WI38 (cell line): Measurements from ENCODE around the gene TMEM54.
A peak's percentile ranks its signal among the peaks of the same experiment; 100 is the strongest.

Source experiments
- H3K4me3 ChIP-seq: 2 replicates; pipeline ENCODE4 v1.5.1; 2011; ENCODE audit warnings: low read depth, mild to moderate bottlenecking, control low read depth, low read length
- TF ChIP-seq, protein P1 (sequence below): IDR thresholded peaks from 2 replicates; pipeline ENCODE4 v1.5.1; 2012; ENCODE audit warnings: low read depth, mild to moderate bottlenecking, control low read depth, low read length

TMEM54 gene

DNA sequence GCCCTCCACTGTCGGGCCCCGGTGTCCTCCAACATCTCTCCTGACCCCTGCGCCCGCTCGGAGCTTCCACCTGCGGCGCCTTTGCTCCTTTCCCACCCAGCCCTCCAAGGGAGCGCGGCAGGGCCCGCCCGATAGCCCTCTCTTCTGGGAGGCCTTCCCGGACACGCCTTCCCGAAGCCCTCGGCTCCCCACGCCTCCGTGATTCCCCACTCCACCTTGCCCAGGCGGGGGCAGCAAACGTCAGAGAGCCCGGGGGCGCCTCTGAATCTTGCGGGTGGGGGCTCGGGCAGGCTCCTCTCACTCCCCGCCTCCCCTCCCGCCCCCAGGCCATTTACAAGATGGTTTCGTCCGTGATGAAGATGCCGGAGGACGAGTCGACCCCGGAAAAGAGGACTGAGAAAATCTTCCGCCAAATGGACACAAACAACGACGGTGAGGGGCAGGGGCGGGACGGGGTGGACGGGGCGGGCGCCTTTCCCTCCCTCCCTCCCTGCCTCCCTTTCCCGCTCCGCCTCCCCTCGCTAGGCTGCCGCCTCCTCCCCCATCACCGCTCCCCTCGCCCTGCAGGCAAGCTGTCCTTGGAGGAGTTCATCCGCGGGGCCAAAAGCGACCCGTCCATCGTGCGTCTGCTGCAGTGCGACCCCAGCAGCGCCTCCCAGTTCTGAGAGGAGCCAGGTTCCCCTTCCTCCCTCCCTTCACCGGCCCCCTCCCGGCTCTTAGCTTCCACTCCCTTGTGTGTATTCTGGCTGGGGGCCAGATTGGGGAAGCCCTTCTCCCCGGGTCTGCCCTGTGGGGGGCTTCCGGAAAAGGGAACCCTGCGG, 7.8 kb downstream of the TMEM54 start:
- H3K4me3 ChIP-seq: peak overlapping the region; percentile 54
- TF ChIP-seq, protein P1, sequence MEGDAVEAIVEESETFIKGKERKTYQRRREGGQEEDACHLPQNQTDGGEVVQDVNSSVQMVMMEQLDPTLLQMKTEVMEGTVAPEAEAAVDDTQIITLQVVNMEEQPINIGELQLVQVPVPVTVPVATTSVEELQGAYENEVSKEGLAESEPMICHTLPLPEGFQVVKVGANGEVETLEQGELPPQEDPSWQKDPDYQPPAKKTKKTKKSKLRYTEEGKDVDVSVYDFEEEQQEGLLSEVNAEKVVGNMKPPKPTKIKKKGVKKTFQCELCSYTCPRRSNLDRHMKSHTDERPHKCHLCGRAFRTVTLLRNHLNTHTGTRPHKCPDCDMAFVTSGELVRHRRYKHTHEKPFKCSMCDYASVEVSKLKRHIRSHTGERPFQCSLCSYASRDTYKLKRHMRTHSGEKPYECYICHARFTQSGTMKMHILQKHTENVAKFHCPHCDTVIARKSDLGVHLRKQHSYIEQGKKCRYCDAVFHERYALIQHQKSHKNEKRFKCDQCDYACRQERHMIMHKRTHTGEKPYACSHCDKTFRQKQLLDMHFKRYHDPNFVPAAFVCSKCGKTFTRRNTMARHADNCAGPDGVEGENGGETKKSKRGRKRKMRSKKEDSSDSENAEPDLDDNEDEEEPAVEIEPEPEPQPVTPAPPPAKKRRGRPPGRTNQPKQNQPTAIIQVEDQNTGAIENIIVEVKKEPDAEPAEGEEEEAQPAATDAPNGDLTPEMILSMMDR: no peak

DNA sequence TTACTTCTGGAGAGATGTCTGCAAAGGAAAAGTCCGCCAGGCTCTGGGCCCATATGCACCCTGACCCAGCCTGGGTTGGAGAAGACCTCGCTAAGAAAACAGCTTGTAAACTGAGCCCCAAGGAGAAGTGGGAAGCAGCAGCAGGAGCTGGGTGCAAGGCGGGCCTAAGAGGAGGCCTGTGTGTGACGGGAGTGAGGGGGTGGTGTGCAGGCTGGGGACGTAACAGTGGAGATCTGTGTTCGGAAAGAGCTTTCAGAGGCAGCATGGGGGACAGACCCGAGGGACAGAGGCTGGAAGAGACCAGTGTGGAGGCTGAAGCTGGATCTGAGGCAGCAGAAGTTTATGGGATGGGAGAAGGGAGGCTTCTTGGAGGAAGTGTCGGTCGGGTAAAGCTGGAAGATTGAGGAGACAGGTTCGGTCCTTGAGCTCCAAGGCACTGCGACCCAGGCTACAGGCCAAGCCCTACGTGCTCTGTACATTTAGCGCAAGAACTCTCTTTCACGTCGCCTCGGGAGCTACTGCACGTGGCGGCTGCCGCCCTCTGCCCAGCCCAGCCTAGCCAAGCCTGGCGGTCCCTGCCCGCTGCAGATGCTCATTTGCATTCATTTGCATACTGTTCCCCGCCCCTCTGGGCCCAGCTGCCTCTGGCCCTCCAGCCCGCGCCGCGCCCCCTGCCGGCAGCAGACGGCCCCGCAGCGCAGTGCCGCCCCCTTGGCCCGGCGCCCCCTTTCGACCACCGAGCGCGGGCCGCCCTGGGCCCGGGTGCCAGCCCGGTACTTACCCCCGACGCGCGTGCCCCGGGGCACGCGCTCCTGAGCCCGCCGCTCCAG, 8.6 kb downstream of the TMEM54 start:
- TF ChIP-seq, protein P1: no peak
- peak overlapping the region; percentile 54 for H3K4me3 ChIP-seq

DNA sequence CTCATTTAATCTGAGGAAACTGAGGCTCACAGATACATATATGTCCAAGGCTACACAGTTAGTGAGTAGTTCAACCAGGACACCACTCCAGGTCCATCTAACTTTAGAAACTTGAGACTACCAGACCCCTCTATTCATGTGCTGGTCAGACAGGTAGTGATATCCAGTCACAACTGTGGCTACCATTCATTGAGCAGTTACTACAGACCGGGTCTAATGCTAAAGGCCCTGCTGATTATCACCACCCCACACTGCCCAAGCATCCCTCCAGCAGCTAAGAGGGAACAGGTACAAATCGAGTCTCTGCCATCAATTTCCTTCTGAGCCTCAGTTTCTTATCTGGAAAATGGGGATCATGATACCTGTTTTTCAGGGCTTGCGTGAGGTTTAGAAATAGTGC, 9.6 kb downstream of the TMEM54 start:
- no peak overlapping the region for H3K4me3 ChIP-seq
- TF ChIP-seq, protein P1: no peak

DNA sequence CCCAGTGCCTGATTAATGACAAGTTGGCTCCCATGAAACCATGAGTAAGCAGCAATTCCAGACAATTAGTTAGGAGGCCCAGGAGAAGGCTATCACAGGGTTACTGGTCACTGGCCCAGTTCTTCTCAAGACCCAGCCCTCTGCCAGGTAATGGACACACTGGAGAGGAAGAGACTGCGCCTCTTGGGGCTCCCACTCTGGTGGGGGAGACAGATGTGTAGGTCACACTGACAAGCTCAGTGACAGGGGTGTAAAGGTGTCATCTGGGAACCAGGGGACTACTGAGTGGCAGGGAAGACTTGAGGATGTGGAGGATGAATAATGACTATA, 10.0 kb downstream of the TMEM54 start:
- TF ChIP-seq, protein P1: no peak
- H3K4me3 ChIP-seq: no peak overlapping the region

DNA sequence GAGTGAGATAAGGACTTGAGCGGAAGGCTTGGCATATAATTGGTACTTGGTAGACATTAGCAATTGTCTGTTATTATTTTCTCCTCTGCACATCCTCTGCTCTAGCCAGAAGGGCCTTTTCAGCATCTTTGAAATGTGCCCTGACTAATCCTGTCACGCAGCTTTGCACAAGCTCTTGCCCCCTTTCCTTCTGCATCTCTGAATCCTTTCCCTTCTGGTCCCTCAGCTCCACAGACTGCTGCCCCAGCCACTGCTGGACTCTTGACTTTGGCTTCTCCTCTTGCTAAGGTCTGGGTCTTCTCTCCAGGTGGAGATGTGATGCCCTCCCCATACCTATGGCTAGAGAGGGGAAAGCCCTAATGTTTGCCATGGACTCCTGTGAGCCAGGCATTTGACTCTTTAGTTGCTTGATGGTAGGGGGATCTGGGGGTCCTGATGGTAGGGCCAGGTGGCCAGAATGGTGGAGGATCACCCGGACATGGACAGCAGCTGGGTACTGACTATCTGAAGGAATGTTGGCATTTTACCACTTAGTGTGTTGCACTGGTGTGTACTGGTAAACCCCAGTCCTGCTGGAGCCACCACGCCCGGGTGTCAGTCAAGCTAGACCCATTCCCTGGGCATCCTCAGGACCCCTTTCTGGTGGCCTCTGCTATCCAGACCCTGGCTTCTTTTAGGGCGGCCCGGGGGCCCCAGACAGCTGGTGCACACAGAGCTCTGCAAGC, 10.5 kb downstream of the TMEM54 start:
- TF ChIP-seq, protein P1: no peak
- H3K4me3 ChIP-seq: no peak overlapping the region

DNA sequence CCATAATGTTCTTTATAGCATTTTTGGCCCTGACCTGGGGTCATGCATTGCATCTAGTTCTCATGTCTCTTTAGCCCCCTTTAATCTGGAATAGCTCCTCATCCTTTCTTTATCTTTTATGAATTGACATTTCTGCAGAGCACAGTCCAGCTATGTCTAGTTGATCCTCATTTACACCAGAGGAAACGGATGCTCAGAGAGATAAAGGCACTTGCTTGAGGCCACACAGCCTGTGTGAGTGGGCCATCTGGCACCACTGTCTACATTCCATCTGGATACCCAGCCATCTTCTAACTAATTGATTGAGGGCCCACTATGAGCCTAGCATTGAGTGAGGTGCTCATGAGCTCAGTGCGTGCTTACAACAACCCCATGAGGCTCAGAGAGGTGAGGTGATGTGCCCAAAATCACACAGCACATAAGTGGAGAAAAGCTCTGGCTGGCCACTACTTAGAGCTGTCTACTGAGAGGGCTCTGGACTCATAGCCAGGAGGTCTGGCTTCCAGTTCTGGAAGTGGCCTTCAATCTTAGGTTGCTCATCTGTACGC, 11.4 kb downstream of the TMEM54 start:
- TF ChIP-seq, protein P1: no peak
- no peak overlapping the region for H3K4me3 ChIP-seq
